Kidney glomerular epithelial cell (primary cell): Measurements from ENCODE around the gene TNFRSF19.

Experiments
- DNase-seq: peaks from one replicate; lab custom pipeline; 2025; lab: John Stamatoyannopoulos, UW

Gene TNFRSF19

GRCh38 chr13:23628765-23629565, 58.8 kb downstream of the TNFRSF19 start:
- no peak for DNase-seq

- DNase-seq = no peak
Observed at GRCh38 chr13:23629566-23630272, 59.5 kb downstream of the TNFRSF19 start.

- no peak for DNase-seq
Observed at GRCh38 chr13:23630349-23631093, 60.3 kb downstream of the TNFRSF19 start.

GRCh38 chr13:23631311-23632047, 61.3 kb downstream of the TNFRSF19 start:
- DNase-seq = no peak

- no peak for DNase-seq
Observed at GRCh38 chr13:23632048-23632582, 61.9 kb downstream of the TNFRSF19 start.

- no peak for DNase-seq
Observed at GRCh38 chr13:23632741-23633140, 62.5 kb downstream of the TNFRSF19 start.

- DNase-seq = no peak
Observed at GRCh38 chr13:23634897-23635296, 64.7 kb downstream of the TNFRSF19 start.

GRCh38 chr13:23636360-23636759, 66.1 kb downstream of the TNFRSF19 start:
- no peak for DNase-seq

- DNase-seq = no peak
Observed at GRCh38 chr13:23637829-23638228, 67.6 kb downstream of the TNFRSF19 start.

GRCh38 chr13:23639674-23640073, 69.5 kb downstream of the TNFRSF19 start:
- DNase-seq = no peak

- DNase-seq = no peak
Observed at GRCh38 chr13:23642110-23642509, 71.9 kb downstream of the TNFRSF19 start.

GRCh38 chr13:23643338-23644125, 73.3 kb downstream of the TNFRSF19 start:
- DNase-seq = no peak

- DNase-seq = no peak
Observed at GRCh38 chr13:23644126-23644419, 73.9 kb downstream of the TNFRSF19 start.

GRCh38 chr13:23644527-23645138, 74.4 kb downstream of the TNFRSF19 start:
- no peak for DNase-seq

- no peak for DNase-seq
Observed at GRCh38 chr13:23645851-23646250, 75.6 kb downstream of the TNFRSF19 start.

- no peak for DNase-seq
Observed at GRCh38 chr13:23651439-23651838, 81.2 kb downstream of the TNFRSF19 start.

- DNase-seq = no peak
Observed at GRCh38 chr13:23651887-23652286, 81.7 kb downstream of the TNFRSF19 start.

GRCh38 chr13:23652909-23653726, 82.9 kb downstream of the TNFRSF19 start:
- no peak for DNase-seq
